Activated CD8-positive, alpha-beta T cell treated with anti-CD3 and anti-CD28 coated beads for 36 hours (primary cell): ENCODE results near the gene ATAD3B. TPM values are rescaled to one million over a fixed set of nuclear protein-coding genes. Genes with fewer than 3 reads are reported as not detected.
"Not testable (repeated sequence)": the region's sequence is repeated elsewhere in the genome, so short reads cannot be mapped to it uniquely, and the experiment has no call there.

Source experiments
- ATAC-seq: fragments of 200-7000 bp; cut with Tn5 transposase; one replicate; pipeline ENCODE4 v1.10.0; 2021; ENCODE audit warnings: mild to moderate bottlenecking, moderate library complexity
- CTCF ChIA-PET: fragments of 350-600 bp; sonication (Branson Sonifier 250); formaldehyde crosslinking; loops from one replicate; lab custom pipeline; 2021; ENCODE audit warnings: antibody characterized with exemption; lab: Charles Lee
- POLR2A ChIA-PET: fragments of 350-600 bp; sonication (Branson Sonifier 250); formaldehyde crosslinking; loops from one replicate; lab custom pipeline; 2021; ENCODE audit warnings: antibody characterized with exemption; lab: Charles Lee
- DNase-seq: peaks from one replicate; pipeline ENCODE4 v3.0.0-alpha.2; 2020
- H3K27ac Mint-ChIP-seq: one replicate; pipeline ENCODE4 v1.8.0; 2021; ENCODE audit warnings: mild to moderate bottlenecking, mixed read lengths
- H3K27me3 Mint-ChIP-seq: one replicate; pipeline ENCODE4 v1.8.0; 2021; ENCODE audit warnings: mixed read lengths
- H3K36me3 Mint-ChIP-seq: one replicate; pipeline ENCODE4 v1.8.0; 2021; ENCODE audit warnings: low read depth, mixed read lengths
- H3K4me1 Mint-ChIP-seq: one replicate; pipeline ENCODE4 v1.8.0; 2021; ENCODE audit warnings: low read depth, mixed read lengths
- H3K4me3 Mint-ChIP-seq: one replicate; pipeline ENCODE4 v1.8.0; 2021; ENCODE audit warnings: mild to moderate bottlenecking, moderate library complexity, mixed read lengths
- H3K9me3 Mint-ChIP-seq: one replicate; pipeline ENCODE4 v1.8.0; 2021; ENCODE audit warnings: mixed read lengths
- CTCF ChIP-seq: fragments of 200-600 bp; IDR thresholded peaks from one replicate; pipeline ENCODE4 v1.8.0; 2022; ENCODE audit warnings: antibody characterized with exemption, mild to moderate bottlenecking
- intact Hi-C: fragments of 100-400 bp; cut with micrococcal nuclease; formaldehyde crosslinking; loops from one replicate; pipeline ENCODE4 v1.10.0; 2022
- total RNA-seq, 2 experiments: library from RNA; stranded (reverse); gene quantifications; one replicate each; pipeline ENCODE4 v1.2.3, GENCODE V29; 2021

Gene ATAD3B
- total RNA-seq, 2 experiments from 2014 or later, result 42.5 to 48.1 TPM

DNA sequence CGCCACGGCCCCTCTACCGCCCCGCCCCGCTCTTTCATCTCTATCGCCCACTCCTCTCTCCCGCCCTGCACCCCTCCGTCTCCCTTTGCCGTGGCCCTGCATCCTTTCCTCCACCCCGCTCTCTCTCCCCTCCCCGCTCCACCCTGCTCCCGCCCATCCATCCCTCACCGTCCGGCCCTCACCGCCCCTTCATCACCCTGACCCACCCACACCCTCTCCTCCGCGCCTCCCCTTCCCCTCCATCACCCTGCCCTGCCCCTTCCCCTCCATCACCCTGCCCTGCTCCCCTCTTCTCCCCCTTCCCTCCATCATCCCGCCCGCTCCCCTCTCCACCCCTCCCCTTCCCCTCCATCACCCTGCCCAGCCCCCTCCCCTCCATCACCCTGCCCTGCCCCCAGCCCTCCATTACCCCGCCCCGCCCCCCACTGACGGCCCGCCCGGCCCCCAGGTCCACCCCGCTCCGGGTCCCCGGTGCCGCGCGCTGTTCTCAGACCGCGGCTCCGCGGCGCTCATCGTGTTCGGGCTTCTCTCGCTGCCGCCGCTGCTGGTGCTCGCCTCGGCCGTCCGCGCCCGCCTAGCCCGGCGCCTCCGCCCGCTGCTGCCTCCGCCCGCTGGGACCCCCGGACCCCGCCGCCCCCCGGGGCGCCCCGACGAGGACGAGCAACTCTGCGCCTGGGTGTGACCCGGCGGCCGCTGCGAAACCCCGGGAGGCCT, 44.3 kb upstream of the ATAD3B start:
- intact Hi-C loops, result no loop called here
- H3K27ac Mint-ChIP-seq, result no peak overlapping the region
- peak; percentile 46 for DNase-seq
- H3K27me3 Mint-ChIP-seq, result peaks cover 27% of the 10 kb centered on the region
- peaks cover 14% of the 10 kb centered on the region for H3K4me1 Mint-ChIP-seq
- no peaks in the 10 kb centered on the region for H3K9me3 Mint-ChIP-seq
- ChIA-PET POLR2A (no interaction called here), CTCF (interaction anchor here (2.5 kb wide), 1 partner anchor 14 kb away, joined by 8 read pairs; no protein-coding TSS in a partner anchor)
- ATAC-seq, result peak; percentile 46
- no peak overlapping the region for H3K4me3 Mint-ChIP-seq
- no peak for TF ChIP-seq CTCF
- H3K36me3 Mint-ChIP-seq, result no peaks in the 10 kb centered on the region

DNA sequence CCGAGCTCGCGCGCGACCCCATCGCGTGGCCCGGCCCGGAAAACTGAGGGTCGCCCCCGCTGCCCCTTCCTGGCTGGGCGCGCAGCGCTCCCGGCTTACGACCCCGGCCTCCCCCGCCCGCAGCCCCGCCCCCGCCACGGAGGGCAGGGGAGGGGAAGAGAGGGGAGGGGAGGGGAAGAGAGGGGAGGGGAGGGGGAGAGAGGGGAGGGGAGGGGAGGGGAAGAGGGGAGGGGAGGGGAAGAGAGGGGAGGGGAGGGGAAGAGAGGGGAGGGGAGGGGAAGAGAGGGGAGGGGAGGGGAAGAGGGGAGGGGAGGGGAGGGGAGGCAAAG, 43.8 kb upstream of the ATAD3B start:
- POLR2A ChIA-PET, result no interaction called here
- Mint-ChIP-seq H3K9me3 (no peaks in the 10 kb centered on the region), H3K27me3 (peaks cover 24% of the 10 kb centered on the region)

DNA sequence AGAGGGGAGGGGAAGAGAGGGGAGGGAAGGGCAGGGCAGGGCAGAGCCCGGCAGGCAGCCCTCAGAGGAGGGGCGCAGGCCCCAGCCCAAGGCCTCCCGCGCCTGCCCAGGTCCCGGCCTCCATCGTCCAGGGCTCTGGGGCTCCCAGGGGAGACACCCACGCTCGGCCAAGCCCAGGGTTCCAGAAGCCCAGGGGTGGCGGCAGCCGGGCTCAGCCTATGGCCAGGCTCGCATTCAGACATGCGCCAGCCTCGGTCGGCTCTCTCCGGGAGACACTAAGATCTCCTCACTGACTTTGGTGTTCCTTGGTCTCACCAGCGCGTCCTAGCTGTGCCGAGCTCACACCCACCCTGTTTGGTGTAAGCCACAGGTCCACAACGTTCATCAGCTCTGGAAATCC, 43.4 kb upstream of the ATAD3B start:
- intact Hi-C loops, result no loop called here
- Mint-ChIP-seq H3K4me1 (peaks cover 7% of the 10 kb centered on the region), H3K27ac (no peak overlapping the region), H3K27me3 (peaks cover 21% of the 10 kb centered on the region), H3K4me3 (no peak overlapping the region), H3K36me3 (no peaks in the 10 kb centered on the region), H3K9me3 (no peaks in the 10 kb centered on the region)
- DNase-seq (no peak), ATAC-seq (no peak)
- no peak for TF ChIP-seq CTCF
- POLR2A ChIA-PET, result no interaction called here
- CTCF ChIA-PET, result no interaction called here

More for the DNA sequence above, 43.8 kb upstream of the ATAD3B start:
- intact Hi-C loops, result no loop called here
- DNase-seq (no peak), ATAC-seq (no peak)
- no peak overlapping the region for H3K27ac Mint-ChIP-seq
- no peaks in the 10 kb centered on the region for H3K36me3 Mint-ChIP-seq
- peaks cover 11% of the 10 kb centered on the region for H3K4me1 Mint-ChIP-seq
- H3K4me3 Mint-ChIP-seq, result no peak overlapping the region
- CTCF ChIA-PET, result no interaction called here
- TF ChIP-seq CTCF, result no peak

GRCh38 chr1:1428967-1429366, 42.6 kb upstream of the ATAD3B start:
- H3K4me1 Mint-ChIP-seq, H3K9me3 Mint-ChIP-seq, H3K4me3 Mint-ChIP-seq, POLR2A ChIA-PET, H3K27ac Mint-ChIP-seq, H3K36me3 Mint-ChIP-seq, ATAC-seq, intact Hi-C loops, DNase-seq: not testable (repeated sequence)
- CTCF ChIA-PET, result interaction anchor here (0.7 kb wide), 1 partner anchor 12 kb away, joined by 3 read pairs; no protein-coding TSS in a partner anchor
- peaks cover 20% of the 10 kb centered on the region for H3K27me3 Mint-ChIP-seq

DNA sequence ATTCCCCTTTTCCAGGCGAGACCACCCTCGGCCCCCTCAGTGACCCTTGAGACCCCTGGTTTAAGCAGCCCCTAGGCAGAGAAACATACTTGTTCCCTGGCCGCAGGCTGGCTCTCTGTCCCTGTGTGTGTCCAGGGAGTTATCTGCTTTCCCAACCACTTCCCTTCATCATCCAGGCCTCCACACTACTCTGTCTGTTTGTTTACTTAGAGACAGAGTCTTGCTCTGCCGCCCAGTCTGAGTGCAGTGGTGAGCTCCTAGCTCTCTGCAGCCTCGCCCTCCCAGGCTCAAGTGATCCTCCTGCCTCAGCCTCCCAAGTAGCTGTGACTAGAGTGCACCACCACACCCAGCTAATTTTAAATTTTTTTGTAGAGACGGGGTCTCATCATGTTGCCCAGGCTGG, 41.9 kb upstream of the ATAD3B start:
- H3K4me1 Mint-ChIP-seq, result peaks cover 8% of the 10 kb centered on the region
- H3K36me3 Mint-ChIP-seq, result no peaks in the 10 kb centered on the region
- ChIA-PET POLR2A (no interaction called here), CTCF (interaction anchor here (0.7 kb wide), 1 partner anchor 12 kb away, joined by 3 read pairs; no protein-coding TSS in a partner anchor)
- no peak overlapping the region for H3K27ac Mint-ChIP-seq
- no peak for DNase-seq
- H3K4me3 Mint-ChIP-seq, result no peak overlapping the region
- TF ChIP-seq CTCF, result no peak
- no peaks in the 10 kb centered on the region for H3K9me3 Mint-ChIP-seq
- intact Hi-C loops, result no loop called here
- peaks cover 20% of the 10 kb centered on the region for H3K27me3 Mint-ChIP-seq
- ATAC-seq, result no peak
